Choroid plexus epithelial cell (primary cell): ENCODE results near the gene ERC2.
A peak's percentile ranks its signal among the peaks of the same experiment; 100 is the strongest.

Experiments used
- DNase-seq: peaks from one replicate; pipeline ENCODE4 v3.0.0-alpha.2; 2010; ENCODE audit warnings: low read depth
- H3K4me3 ChIP-seq: 2 replicates; pipeline ENCODE4 v1.5.1; 2011; ENCODE audit warnings: low read depth, mild to moderate bottlenecking, control low read depth, low read length, moderate library complexity
- TF ChIP-seq, protein P1 (sequence below): conservative IDR thresholded peaks from 2 replicates; pipeline ENCODE4 v1.5.1; 2011; ENCODE audit warnings: low read depth, mild to moderate bottlenecking, control low read depth, inconsistent platforms, low read length, moderate library complexity

Gene ERC2

DNA sequence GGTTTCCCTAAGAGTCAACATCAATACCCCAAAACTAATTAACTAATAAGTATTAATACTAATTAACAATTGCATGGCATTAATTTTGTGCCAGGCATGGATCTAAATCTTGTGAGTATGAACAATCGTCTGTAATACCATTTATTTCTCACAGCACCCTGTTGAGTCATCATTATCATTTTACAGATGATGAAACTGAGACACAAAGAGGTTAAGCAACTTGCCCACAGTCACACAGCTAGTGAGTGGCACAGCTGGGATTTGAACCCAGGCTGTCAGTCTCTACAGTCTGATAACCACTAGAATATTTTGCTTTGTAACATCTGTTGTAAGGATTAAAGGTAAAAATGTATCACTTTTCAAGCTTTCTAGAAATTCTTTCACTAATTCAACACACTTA, 557.7 kb downstream of the ERC2 start:
- TF ChIP-seq, protein P1, sequence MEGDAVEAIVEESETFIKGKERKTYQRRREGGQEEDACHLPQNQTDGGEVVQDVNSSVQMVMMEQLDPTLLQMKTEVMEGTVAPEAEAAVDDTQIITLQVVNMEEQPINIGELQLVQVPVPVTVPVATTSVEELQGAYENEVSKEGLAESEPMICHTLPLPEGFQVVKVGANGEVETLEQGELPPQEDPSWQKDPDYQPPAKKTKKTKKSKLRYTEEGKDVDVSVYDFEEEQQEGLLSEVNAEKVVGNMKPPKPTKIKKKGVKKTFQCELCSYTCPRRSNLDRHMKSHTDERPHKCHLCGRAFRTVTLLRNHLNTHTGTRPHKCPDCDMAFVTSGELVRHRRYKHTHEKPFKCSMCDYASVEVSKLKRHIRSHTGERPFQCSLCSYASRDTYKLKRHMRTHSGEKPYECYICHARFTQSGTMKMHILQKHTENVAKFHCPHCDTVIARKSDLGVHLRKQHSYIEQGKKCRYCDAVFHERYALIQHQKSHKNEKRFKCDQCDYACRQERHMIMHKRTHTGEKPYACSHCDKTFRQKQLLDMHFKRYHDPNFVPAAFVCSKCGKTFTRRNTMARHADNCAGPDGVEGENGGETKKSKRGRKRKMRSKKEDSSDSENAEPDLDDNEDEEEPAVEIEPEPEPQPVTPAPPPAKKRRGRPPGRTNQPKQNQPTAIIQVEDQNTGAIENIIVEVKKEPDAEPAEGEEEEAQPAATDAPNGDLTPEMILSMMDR: no peak
- no peak overlapping the region for H3K4me3 ChIP-seq
- peak; percentile 24 for DNase-seq

DNA sequence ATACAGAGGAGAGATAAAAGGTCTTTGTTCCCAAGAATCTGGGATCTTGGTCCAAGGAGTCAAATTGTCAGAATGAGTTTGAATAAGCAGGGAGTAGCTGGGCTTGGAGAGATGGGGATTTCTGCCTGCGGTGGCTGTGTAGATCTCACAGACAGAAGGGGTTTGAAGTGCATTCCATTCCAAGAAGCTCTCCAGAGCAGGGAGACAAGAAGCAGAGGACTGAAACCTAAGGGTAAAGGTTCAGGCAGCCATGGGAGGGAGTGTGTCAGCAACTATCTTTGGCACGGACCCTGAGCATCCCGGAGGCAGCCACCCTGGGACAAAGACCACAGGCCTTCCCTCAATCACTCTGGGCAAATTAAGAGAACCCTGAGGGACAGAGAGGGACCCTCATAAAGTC, 558.9 kb downstream of the ERC2 start:
- H3K4me3 ChIP-seq: no peak overlapping the region
- no peak for DNase-seq
- TF ChIP-seq, protein P1: no peak

DNA sequence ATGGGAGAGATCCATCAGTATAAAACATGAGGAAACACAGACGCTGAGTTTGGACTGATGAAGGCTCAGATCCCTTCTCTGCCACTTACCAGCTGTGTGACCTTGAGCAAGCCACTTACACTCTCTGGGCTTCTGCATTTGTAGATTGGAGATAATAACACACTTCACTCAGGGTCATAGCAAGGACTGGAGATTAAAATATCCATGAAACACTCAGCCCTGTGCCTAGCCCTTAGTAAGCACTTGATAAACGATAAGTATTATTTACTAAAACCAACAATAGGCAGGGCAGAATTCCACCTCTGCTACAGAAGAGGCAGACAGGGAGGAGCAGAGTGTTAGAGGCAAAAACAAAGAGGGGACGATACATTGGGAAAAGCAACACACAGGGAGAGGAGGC, 560.7 kb downstream of the ERC2 start:
- no peak for DNase-seq
- TF ChIP-seq, protein P1: no peak
- no peak overlapping the region for H3K4me3 ChIP-seq

DNA sequence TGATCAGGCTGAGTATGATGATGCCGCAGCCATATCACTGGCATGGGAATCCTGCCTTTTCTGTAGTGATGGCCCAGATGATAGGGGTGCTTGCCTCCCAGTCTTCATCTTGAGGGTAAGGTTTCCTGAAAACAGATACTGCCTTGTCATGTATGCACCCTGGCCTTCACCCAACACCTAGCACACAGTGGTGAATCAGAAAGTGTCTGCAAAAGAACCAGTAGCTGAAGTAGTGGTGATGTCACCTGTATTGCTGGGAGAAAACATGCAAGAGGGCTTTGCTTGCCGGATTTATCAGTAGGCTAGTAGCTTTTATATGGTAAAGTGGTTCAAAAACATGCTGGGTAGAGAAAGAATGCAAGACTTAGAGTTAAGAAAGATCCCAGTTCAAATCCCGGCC, 561.4 kb downstream of the ERC2 start:
- DNase-seq: no peak
- TF ChIP-seq, protein P1: no peak
- H3K4me3 ChIP-seq: no peak overlapping the region

DNA sequence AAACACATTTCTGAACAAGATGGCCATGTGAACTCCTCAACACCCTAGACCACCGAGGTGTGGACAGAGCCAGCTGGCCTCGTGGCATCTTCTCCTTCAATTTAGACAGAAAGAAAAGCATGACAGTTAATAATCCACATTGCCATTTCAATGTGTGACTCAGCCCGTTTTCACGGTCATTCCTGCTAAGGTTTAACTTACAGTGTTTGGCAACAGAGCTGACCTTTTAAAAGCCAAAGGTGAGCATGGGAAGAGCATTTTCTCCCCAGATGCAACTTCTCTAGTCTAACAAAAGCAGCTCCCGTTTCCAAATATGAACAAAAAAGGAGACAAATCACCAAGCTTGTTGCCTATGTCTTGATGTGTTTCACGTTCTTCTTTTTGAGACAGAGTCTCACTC, 563.6 kb downstream of the ERC2 start:
- TF ChIP-seq, protein P1: no peak
- no peak overlapping the region for H3K4me3 ChIP-seq
- DNase-seq: no peak

DNA sequence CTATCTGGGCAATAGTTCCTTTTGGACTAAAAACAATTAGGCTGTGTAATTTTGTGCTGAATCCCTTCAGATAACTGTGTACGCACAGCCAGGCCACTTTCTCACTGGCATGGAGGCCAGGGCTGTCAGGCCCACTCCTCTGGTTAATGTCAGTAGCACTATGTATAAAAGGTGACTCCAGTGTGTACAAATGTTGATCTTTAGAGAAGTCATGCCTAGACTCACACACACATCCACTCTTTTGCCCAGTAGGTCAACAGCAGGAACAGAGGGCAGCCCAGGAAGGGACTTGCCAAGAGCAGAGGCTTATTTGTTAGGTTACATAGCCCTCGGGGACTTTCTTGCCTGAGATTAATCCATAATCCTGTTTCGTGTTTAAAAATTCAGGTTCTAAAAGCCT, 564.6 kb downstream of the ERC2 start:
- DNase-seq: no peak
- TF ChIP-seq, protein P1: no peak
- no peak overlapping the region for H3K4me3 ChIP-seq

DNA sequence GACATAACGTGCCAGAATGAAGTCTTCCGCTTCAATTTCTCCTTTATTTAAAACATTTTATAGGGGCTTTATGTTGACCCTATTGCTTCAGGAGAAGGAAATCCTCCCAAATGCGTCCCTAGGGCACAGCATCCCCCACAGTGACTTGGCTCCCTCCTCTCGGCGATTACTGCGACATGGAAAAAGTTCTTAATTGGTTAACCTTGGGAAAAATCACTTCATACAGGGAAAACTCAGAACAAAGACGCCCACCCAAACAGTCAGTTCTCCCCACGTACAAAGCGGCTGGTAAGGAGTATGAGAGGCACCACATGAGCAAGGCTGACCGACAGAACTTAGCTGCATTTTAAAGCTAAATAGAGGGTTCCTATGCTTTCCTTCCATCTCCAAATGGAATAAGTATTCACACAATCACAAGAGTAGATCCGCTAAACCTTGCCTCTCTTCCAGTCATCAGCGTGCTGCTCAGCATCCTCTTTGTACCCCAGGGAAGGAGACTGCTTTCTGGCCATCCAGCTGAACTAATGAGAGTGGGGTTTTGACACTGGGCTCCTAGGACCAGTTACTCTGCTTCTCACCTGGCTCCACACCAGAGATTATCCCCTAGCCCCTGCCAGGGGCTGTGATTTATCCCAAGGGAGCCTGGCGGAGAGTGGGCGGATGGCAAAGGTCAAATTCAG, 565.9 kb downstream of the ERC2 start:
- TF ChIP-seq, protein P1: no peak
- no peak overlapping the region for H3K4me3 ChIP-seq
- no peak for DNase-seq
